ENCODE data around the gene DENND4B. TPM values are rescaled to one million over a fixed set of nuclear protein-coding genes. Genes with fewer than 3 reads are reported as not detected.

DENND4B gene
- total and polyA plus RNA-seq, 2 donors from 2014 or later, result 13.2 to 60.6 TPM

DNA sequence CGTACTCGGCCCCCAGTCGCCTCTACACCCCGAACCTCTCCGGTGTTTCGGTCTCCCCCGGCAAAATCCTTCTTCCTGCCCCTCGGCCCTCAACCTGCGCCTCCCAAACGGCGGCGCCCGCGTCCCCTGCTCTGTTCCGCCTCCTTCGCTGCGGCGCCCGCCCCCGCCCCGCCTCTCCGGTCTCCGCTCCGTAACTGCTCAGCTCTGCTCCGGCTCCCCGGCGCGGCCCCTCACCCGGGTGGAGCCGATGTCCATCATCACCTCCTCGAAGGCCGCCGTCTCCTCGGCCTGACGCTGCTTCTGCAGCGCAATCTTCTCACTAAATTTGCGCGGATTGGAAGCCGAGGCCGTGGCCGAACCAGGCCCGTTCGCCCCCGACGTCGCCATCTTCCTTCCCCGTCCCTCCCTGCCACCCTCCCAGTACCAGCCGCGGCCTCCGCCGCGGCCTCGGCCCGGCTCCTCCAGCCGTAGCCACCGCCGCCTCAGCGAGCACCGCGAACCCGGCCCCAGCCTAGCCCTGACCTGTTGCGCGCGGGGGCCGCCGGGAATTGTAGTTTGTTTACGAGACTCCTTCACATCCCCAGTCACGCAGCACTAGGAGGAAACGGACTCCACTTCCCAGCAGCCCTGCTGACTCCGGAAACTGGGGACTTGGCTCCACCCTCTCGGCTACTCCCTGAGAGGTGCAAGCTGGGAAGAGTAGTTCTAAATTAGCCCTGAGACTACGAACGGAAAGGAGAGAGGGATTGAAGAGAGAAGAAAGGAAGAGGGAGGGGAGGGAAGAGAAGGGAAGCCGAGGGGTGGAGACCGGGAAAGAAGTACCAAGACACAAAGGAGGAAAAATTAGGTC lies 11.8 kb upstream of the DENND4B start, which contains the start of gene CRTC2:
TSS of gene CRTC2 (minus strand) at position 502 of the 850 bp plus-strand sequence. CDS start at position 387, 115 bp downstream.
- intact Hi-C loops (cut with DNase I), result no loop called here
- H3K9me3 ChIP-seq (ENCODE audit: control insufficient read depth in 2 of 3, insufficient read depth in 1 of 3, low read length in 3 of 3), result no peaks in the 10 kb centered on the region
- peak within 1 kb of the TSS; percentile 69 to 94 (median 85) for H3K4me3 ChIP-seq (ENCODE audit: low read length in 3 of 3)
- peaks cover 0 to 38% (median 24%) of the 10 kb centered on the region in 3 donors for H3K4me1 ChIP-seq (ENCODE audit: control insufficient read depth in 2 of 3, insufficient read depth in 2 of 3, low read depth in 1 of 3, low read length in 3 of 3)
- TF ChIP-seq, protein P1, sequence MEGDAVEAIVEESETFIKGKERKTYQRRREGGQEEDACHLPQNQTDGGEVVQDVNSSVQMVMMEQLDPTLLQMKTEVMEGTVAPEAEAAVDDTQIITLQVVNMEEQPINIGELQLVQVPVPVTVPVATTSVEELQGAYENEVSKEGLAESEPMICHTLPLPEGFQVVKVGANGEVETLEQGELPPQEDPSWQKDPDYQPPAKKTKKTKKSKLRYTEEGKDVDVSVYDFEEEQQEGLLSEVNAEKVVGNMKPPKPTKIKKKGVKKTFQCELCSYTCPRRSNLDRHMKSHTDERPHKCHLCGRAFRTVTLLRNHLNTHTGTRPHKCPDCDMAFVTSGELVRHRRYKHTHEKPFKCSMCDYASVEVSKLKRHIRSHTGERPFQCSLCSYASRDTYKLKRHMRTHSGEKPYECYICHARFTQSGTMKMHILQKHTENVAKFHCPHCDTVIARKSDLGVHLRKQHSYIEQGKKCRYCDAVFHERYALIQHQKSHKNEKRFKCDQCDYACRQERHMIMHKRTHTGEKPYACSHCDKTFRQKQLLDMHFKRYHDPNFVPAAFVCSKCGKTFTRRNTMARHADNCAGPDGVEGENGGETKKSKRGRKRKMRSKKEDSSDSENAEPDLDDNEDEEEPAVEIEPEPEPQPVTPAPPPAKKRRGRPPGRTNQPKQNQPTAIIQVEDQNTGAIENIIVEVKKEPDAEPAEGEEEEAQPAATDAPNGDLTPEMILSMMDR (IDR thresholded peaks at IDR 0.05; ENCODE audit: borderline replicate concordance, extremely low read depth, insufficient read depth), result no peak
- DNase-seq, result peak; percentile 99 to 100 (median 99)
- H3K27ac ChIP-seq (ENCODE audit: low read depth in 2 of 2, low read length in 2 of 2), result peak within 1 kb of the TSS; percentile 85 to 90
- no peaks in the 10 kb centered on the region for H3K27me3 ChIP-seq (ENCODE audit: control insufficient read depth, insufficient read depth, low read length)
- peak; percentile 86 for FAIRE-seq
- peaks cover 0 to 16% (median 6%) of the 10 kb centered on the region in 3 donors for H3K36me3 ChIP-seq (ENCODE audit: control insufficient read depth in 2 of 3, insufficient read depth in 3 of 3, low read length in 3 of 3)
- H3K9ac ChIP-seq (ENCODE audit: low read length in 3 of 3), result peak within 1 kb of the TSS; percentile 56 to 99 (median 88)

DNA sequence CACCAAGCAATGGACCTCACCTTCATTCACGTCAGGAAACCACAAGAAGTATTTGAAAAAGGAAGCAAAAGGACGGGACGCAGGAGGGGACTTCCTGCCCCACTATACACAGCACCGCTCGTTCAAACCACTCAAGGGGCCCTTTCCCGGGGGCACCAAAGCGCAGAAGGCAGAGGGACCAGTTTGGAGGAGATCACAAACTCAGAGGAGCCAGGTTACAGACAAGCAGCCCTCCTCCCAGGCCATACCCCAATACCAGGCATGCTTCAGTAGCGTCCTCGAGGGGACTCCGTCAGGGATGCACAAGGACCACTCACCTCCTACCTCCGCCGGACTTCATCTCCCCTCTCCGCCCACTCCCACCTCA lies 11.2 kb upstream of the DENND4B start:
- intact Hi-C loops (cut with DNase I), result no loop called here
- TF ChIP-seq, protein P1 (IDR thresholded peaks at IDR 0.05; ENCODE audit: borderline replicate concordance, extremely low read depth, insufficient read depth), result no peak
- no peaks in the 10 kb centered on the region for H3K9me3 ChIP-seq (ENCODE audit: control insufficient read depth in 2 of 3, insufficient read depth in 1 of 3, low read length in 3 of 3)
- FAIRE-seq, result no peak
- DNase-seq, result peak in 1 of 5 donors; percentile 57
- no peaks in the 10 kb centered on the region for H3K27me3 ChIP-seq (ENCODE audit: control insufficient read depth, insufficient read depth, low read length)
- peaks cover 0 to 34% (median 24%) of the 10 kb centered on the region in 3 donors for H3K4me1 ChIP-seq (ENCODE audit: control insufficient read depth in 2 of 3, insufficient read depth in 2 of 3, low read depth in 1 of 3, low read length in 3 of 3)
- peak overlapping the region; percentile 69 to 94 (median 85) for H3K4me3 ChIP-seq (ENCODE audit: low read length in 3 of 3)
- H3K9ac ChIP-seq (ENCODE audit: low read length in 3 of 3), result peak overlapping the region; percentile 56 to 99 (median 88)
- H3K36me3 ChIP-seq (ENCODE audit: control insufficient read depth in 2 of 3, insufficient read depth in 3 of 3, low read length in 3 of 3), result peaks cover 0 to 17% (median 9%) of the 10 kb centered on the region in 3 donors
- peak overlapping the region; percentile 85 to 90 for H3K27ac ChIP-seq (ENCODE audit: low read depth in 2 of 2, low read length in 2 of 2)

GRCh38 chr1:153956997-153957715 lies 10.6 kb upstream of the DENND4B start:
- intact Hi-C loops (cut with DNase I), result no loop called here
- Histone ChIP-seq H3K9ac (ENCODE audit: low read length in 3 of 3) (peak overlapping the region; percentile 56 to 99 (median 88)), H3K27me3 (ENCODE audit: control insufficient read depth, insufficient read depth, low read length) (no peaks in the 10 kb centered on the region), H3K9me3 (ENCODE audit: control insufficient read depth in 2 of 3, insufficient read depth in 1 of 3, low read length in 3 of 3) (no peaks in the 10 kb centered on the region), H3K27ac (ENCODE audit: low read depth in 2 of 2, low read length in 2 of 2) (no peak overlapping the region), H3K4me1 (ENCODE audit: control insufficient read depth in 2 of 3, insufficient read depth in 2 of 3, low read depth in 1 of 3, low read length in 3 of 3) (peaks cover 0 to 29% (median 18%) of the 10 kb centered on the region in 3 donors), H3K4me3 (ENCODE audit: low read length in 3 of 3) (peak overlapping the region; percentile 69 to 94 (median 85)), H3K36me3 (ENCODE audit: control insufficient read depth in 2 of 3, insufficient read depth in 3 of 3, low read length in 3 of 3) (peaks cover 0 to 22% (median 14%) of the 10 kb centered on the region in 3 donors)
- no peak for FAIRE-seq
- TF ChIP-seq, protein P1 (IDR thresholded peaks at IDR 0.05; ENCODE audit: borderline replicate concordance, extremely low read depth, insufficient read depth), result no peak
- DNase-seq, result peak in 1 of 5 donors; percentile 13

All from kidney (tissue), 14 donors.